Lung microvascular endothelial cell (primary cell): ENCODE data around the gene STXBP5. TPM values are rescaled to one million over a fixed set of nuclear protein-coding genes. Genes with fewer than 3 reads are reported as not detected.

Experiments
- DNase-seq, 2 donors: peaks; one replicate each; pipeline versions ENCODE4 v3.0.0 to v3.0.0-alpha.2; 2010; ENCODE audit warnings: low read depth in 2 of 2
- total RNA-seq: library from RNA; depleted of rRNA; stranded (reverse); fragments of >200 nt; gene quantifications from 2 replicates; pipeline ENCODE4 v1.2.1, GENCODE V29; 2014

Gene STXBP5
- 13.3 and 14.1 TPM in 2 replicates for total RNA-seq

GRCh38 chr6:147204060-147204785 lies at the start of gene STXBP5:
Gene STXBP5, plus strand, starts transcription at chr6:147204417. Its CDS starts 116 bp downstream, at chr6:147204533.
- DNase-seq, result peak; percentile 63 to 64

GRCh38 chr6:147154454-147154853 lies 49.8 kb upstream of the STXBP5 start:
- DNase-seq, result peak in 1 of 2 donors; percentile 58

- DNase-seq, result no peak
Observed at GRCh38 chr6:147156218-147156617, 48.0 kb upstream of the STXBP5 start.

- DNase-seq, result peak in 1 of 2 donors; percentile 7
Observed at GRCh38 chr6:147156799-147157382, 47.3 kb upstream of the STXBP5 start.

- DNase-seq, result no peak
Observed at GRCh38 chr6:147157930-147158329, 46.3 kb upstream of the STXBP5 start.

GRCh38 chr6:147158881-147159280 lies 45.3 kb upstream of the STXBP5 start:
- DNase-seq, result no peak

- DNase-seq, result no peak
Observed at GRCh38 chr6:147159536-147160374, 44.5 kb upstream of the STXBP5 start.

GRCh38 chr6:147160593-147160992 lies 43.6 kb upstream of the STXBP5 start:
- no peak for DNase-seq

- no peak for DNase-seq
Observed at GRCh38 chr6:147161253-147161973, 42.8 kb upstream of the STXBP5 start.

GRCh38 chr6:147161974-147162495 lies 42.2 kb upstream of the STXBP5 start:
- DNase-seq, result peak; percentile 76 to 92

GRCh38 chr6:147164761-147165160 lies 39.5 kb upstream of the STXBP5 start:
- DNase-seq, result no peak

- peak; percentile 62 to 83 for DNase-seq
Observed at GRCh38 chr6:147166360-147166944, 37.8 kb upstream of the STXBP5 start.

GRCh38 chr6:147166992-147167391 lies 37.2 kb upstream of the STXBP5 start:
- no peak for DNase-seq

GRCh38 chr6:147167576-147168461 lies 36.4 kb upstream of the STXBP5 start:
- DNase-seq, result no peak

GRCh38 chr6:147169529-147169928 lies 34.7 kb upstream of the STXBP5 start:
- no peak for DNase-seq

GRCh38 chr6:147170269-147170668 lies 33.9 kb upstream of the STXBP5 start:
- no peak for DNase-seq

- no peak for DNase-seq
Observed at GRCh38 chr6:147173140-147173539, 31.1 kb upstream of the STXBP5 start.

- DNase-seq, result no peak
Observed at GRCh38 chr6:147173675-147174308, 30.4 kb upstream of the STXBP5 start.

GRCh38 chr6:147176795-147177194 lies 27.4 kb upstream of the STXBP5 start:
- DNase-seq, result no peak
